HuH-7.5 (cell line): Measurements from ENCODE around the gene KRT32.

ENCODE experiments used
- DNase-seq: peaks from one replicate; pipeline ENCODE4 v3.0.0; 2011; ENCODE audit warnings: low spot score

The KRT32 gene

GRCh38 chr17:41492351-41492750, 25.2 kb upstream of the KRT32 start:
- no peak for DNase-seq

DNA sequence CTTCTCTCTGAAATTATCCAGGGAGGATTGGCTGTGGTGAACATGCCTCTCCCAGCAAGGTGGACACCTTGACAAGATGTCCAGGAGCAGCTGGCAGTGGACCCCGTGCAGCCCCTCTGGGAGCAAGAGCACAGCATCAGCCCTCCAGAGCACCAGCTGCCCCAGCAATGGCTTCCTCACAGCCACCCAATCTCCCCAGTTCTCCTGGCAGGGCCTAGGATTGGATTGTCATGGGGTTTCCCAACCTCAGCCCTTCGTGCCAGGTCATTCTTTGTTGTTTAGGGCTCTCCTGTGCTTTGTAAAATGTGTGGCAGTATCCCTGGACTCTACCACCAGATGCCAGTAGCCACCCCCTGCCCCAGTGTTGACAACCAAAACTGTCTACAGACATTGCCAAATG, 24.3 kb upstream of the KRT32 start:
- DNase-seq: no peak

DNA sequence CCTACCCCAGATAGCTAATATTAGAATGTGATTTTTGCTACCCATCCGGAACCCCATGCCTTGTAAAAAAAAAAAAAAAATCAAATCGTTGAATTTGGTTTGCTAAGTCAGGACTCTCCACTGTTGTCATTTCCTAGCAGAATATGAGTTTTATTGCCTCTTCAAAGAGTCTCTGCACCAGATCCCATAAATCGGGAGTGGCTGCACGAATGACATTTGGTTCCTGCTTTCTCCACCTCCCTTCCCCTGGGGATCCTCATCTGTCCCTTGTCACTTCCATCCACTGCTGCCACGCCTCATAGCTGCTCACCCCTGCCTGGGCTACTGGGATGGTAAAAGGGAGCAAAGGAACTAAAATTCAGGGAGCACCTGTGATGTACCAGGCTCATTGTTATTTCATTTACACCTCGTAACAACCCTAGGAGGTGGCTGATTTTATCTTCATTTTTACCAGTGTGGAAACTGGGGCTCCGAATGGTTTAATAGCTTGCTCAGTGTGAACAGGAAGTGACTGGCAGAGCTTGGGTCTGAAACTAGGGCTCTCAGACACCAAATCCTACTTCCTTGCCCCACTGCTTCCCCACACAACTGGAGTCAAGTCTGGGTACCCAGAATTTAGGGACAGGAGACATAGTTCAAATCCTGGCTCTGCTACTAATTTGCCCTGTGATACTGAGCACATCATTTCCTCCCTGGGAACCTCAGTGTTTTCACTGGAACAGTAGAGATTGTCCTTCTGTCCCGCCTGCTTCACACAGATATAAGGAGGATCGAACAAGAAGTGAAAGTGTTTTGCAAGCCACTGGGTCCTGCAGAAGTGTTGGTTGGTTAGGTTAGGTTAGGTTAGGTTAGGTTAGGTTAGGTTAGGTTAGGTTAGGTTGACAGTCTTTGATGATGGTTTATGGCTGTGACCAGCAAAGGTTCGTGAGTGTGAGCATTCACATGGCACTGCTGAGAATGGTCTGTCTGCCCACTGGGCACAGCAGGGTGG, 23.1 kb upstream of the KRT32 start:
- no peak for DNase-seq

- DNase-seq: no peak
These were observed 22.3 kb upstream of the KRT32 start, which contains the start of gene KRT36 for GRCh38 chr17:41489531-41489930. TSS of gene KRT36 (minus strand) at chr17:41489910. CDS start at chr17:41489864, 46 bp downstream.

- DNase-seq: no peak
These were observed 19.8 kb upstream of the KRT32 start for GRCh38 chr17:41486809-41487530.

DNA sequence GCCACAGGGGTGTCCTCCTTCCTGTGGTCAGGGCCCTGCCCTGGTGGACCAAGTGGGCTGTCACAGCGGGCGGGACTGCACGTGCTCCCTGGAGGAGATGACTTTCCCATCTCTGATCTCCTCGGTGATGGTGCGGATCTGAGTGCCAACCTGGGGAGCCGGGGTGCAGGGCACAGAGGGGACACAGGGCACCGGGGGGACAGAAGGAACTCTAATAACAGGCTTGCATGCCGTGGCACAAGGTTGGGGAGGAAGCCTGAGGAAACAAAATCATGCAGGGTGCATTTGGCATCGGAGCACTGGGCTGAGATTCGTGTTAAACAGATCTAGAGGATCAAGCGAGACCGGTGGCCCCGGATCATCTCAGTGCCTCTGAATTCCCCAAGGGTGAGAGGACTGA, 19.1 kb upstream of the KRT32 start:
- DNase-seq: no peak

GRCh38 chr17:41484920-41485904, 18.0 kb upstream of the KRT32 start:
- no peak for DNase-seq

DNA sequence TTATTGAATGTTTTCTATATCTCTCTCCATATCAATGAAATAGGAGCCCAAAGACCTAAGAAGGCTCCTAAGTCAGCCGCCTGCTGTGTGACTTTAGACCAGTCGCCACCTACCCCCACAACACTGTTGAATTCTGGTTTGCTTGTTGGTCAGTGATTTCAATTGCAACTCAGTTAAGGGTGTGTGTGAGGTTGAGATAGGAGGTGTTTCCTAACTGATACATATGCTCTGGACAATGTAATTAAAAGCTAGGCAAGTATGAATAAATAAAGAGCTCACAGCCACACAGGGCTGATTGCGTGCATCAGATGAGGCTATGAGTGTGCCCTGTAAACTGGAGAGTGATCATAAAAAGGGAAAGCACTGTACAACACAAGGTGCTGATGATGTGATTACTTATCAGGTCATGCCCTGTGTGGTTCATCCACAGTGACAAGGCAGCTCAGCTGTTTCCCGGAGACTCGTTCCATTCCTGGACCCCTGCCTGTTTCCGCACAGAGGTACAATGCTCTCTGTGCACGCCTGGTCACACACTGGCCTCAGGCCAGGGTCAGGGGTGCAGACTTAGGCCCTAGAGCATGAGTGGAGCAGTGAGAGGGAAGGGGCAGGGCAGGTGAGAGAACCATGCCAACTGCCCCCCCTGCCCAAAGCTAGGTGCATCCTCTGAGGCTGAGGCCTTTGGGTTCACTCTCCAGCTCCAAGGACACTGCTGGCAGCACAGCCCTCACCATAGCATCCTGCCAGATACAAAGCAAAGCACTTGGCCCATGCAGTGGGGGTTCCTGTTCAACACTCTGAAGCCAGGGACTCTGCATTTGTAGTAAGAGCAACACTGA, 17.0 kb upstream of the KRT32 start:
- no peak for DNase-seq

DNA sequence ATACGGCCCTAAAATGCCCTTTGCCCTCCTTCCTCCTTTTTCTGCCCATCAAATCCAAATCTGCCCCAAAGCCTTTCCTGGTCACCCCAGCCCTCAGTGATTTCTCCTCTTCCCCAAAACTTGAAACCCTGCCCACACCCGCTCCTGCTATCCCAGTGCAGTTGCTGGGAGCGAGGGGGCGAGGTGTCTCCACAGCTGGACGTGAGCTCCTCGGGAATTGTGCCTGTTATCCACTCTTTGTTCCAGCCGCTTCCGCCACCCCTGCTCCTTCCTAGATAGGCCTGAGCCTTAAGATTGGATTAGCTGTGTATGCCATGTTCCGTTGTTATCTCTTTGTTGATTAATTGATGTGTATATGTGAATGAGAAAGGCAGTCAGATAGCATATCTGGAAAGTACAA, 16.3 kb upstream of the KRT32 start:
- DNase-seq: no peak

GRCh38 chr17:41481036-41481435, 13.8 kb upstream of the KRT32 start, which contains the start of gene KRT35:
TSS of gene KRT35 (minus strand) at chr17:41481151. CDS start at chr17:41481097, 54 bp downstream.
- no peak for DNase-seq

DNA sequence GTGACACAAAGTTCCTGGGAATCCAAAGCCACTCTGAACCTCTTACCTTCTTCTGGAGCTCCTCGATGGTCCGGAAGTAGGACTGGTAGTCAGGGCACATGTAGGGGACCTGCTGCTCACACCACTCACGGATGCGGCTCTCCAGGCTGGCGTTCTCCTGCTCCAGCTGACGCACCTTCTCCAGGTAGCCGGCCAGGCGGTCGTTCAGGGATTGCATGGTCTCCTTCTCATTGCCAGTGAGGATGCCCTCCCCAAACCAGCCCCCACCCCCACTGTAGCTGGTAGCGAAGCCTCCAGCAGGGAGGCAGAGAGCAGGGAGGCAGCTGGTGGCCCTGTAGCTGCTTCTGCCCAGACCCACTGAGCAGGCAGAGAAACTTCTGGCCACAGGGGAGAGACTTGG, 13.4 kb upstream of the KRT32 start:
- DNase-seq: no peak

DNA sequence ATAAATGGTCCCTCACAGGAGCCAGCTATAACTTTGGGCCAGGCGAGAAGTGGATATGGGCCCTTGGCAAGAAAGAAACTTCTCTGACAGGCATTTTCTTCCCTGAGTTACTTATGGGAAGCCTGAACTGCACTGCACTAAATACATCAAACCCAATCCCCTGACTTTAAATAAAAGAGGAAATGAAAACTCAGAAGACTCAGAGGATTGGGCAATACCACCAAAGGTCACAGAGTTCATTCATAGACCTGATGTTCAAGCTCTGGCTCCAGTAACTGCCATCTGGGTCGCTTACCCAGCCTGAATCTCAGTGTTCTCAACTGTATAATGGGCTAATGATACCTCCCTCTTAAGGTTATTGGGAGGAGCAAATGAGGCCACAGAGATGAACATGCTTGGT, 12.9 kb upstream of the KRT32 start:
- no peak for DNase-seq

- DNase-seq: no peak
These were observed 11.1 kb upstream of the KRT32 start for GRCh38 chr17:41478237-41478636.

- no peak for DNase-seq
These were observed 10.0 kb upstream of the KRT32 start for GRCh38 chr17:41476866-41477815.

- no peak for DNase-seq
These were observed 8.2 kb upstream of the KRT32 start for GRCh38 chr17:41475421-41475820.

DNA sequence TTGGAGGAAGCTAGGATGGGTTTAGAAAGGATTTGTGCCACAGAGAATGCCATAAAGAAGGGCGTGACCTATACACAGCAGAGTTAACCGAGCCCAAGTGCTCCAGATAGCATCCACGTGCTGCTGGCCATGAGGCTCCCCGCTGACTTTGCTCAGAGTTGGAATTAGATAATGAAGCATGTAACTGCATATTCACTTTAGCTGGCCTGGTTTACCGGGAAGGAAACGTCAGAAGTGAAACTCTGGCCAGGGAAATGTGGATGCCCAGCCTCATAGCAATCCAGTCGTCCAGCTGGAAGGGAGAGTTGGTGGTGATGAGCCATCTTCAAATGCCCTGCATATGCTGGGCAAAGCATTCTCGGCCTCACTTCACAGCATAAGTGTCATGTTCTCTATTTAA, 7.7 kb upstream of the KRT32 start:
- DNase-seq: no peak

- DNase-seq: no peak
These were observed 1.2 kb upstream of the KRT32 start for GRCh38 chr17:41468346-41468745.

DNA sequence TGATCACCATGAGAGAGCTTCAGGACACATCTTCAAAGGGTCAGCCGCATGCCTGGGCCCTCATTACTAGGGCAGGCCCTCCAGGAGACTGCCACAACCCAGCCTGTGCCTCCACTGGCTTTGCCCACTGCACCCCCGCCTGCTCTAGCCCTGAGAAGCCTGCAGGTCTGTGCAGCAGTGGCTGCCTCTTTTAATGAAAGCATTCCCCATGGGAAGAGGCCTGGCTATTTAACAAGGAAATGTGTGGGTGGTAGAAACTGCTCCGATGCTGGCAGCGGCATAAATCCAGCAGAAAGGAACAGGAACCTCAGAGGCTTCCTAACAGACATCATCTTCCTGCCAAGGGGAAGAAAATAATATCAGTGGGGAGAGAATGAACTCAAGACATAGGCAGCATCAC, 375 bp upstream of the KRT32 start:
- DNase-seq: no peak

DNA sequence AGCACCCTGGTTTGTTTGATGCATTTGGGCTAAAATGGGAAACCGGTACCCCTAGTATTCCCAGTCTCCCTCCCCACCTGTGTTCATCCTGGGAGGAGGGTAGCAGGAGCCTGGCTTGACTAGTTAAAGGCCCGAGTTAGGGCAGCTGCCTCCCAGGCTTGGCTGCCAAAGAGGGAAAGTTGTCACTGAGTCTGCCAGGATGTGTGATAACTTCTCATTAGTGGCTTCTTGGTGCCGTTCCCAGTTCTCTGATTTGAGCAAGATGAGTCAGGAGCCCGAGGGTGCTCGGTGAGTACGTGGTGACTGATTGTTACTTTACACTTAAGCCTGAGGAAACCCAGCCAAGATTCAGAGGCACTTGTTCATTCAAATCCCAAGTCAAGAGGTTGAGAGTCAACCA, 2.5 kb downstream of the KRT32 start:
- DNase-seq: no peak

- DNase-seq: no peak
These were observed 3.0 kb downstream of the KRT32 start for GRCh38 chr17:41464173-41464572.
